B cell (primary cell): ENCODE measurements around the gene ADGRD1. TPM values are rescaled to one million over a fixed set of nuclear protein-coding genes. Genes with fewer than 3 reads are reported as not detected.

ENCODE experiments used
- ATAC-seq: fragments of 200-7000 bp; cut with Tn5 transposase; one replicate; pipeline ENCODE4 v1.10.0; 2021; ENCODE audit warnings: low read depth, mild to moderate bottlenecking, moderate number of reproducible peaks, moderate library complexity
- CTCF ChIA-PET: fragments of 350-600 bp; sonication (Branson Sonifier 250); formaldehyde crosslinking; loops from one replicate; lab custom pipeline; 2021; ENCODE audit warnings: antibody characterized with exemption, inconsistent platforms; lab: Charles Lee
- POLR2A ChIA-PET: fragments of 350-600 bp; sonication (Branson Sonifier 250); formaldehyde crosslinking; loops from one replicate; lab custom pipeline; 2021; ENCODE audit warnings: antibody characterized with exemption; lab: Charles Lee
- DNase-seq: peaks from one replicate; pipeline ENCODE4 v3.0.0; 2013
- H2AFZ ChIP-seq: 2 replicates; pipeline ENCODE4 v1.6.1; 2012; ENCODE audit warnings: mild to moderate bottlenecking, low read depth, low read length; ENCODE audit not compliant: insufficient read depth, poor library complexity, severe bottlenecking
- H3K27ac ChIP-seq, 2 donors: 1 replicate in 1 of 2; 2 replicates in 1 of 2; pipeline ENCODE4 v1.5.1; 2012 to 2013; ENCODE audit warnings: low read length in 2 of 2, mild to moderate bottlenecking in 2 of 2, moderate library complexity in 1 of 2
- H3K27me3 ChIP-seq, 4 experiments: fragments of 200-600 bp in 1 of 4; sonication (generic) in 1 of 4; replicated peaks in 1 of 4; 1 replicate in 2 of 4; 2 replicates in 2 of 4; pipeline versions ENCODE4 v1.6.1 to v1.7.0; 2013 to 2016; ENCODE audit warnings: low read length in 3 of 4, mild to moderate bottlenecking in 2 of 4, mixed read lengths in 1 of 4, moderate library complexity in 1 of 4; ENCODE audit not compliant: insufficient read depth in 4 of 4, control insufficient read depth in 3 of 4; ENCODE audit errors: control extremely low read depth in 1 of 4
- H3K36me3 ChIP-seq, 2 experiments: replicated peaks in 1 of 2; 1 replicate in 1 of 2; 2 replicates in 1 of 2; pipeline versions ENCODE4 v1.6.1 to v1.7.1; 2013; ENCODE audit warnings: low read length in 1 of 2; ENCODE audit not compliant: insufficient read depth in 2 of 2, control insufficient read depth in 1 of 2; ENCODE audit errors: control extremely low read depth in 1 of 2, extremely low read depth in 1 of 2
- H3K4me1 ChIP-seq, 2 donors: fragments of 200-600 bp in 1 of 2; sonication (generic) in 1 of 2; 1 replicate in 1 of 2; 2 replicates in 1 of 2; pipeline versions ENCODE4 v1.5.1 to v1.6.1; 2013 to 2017; ENCODE audit warnings: low read length in 2 of 2; ENCODE audit not compliant: control insufficient read depth in 2 of 2, insufficient read depth in 2 of 2
- H3K4me2 ChIP-seq: replicated peaks from 2 replicates; pipeline ENCODE3; 2012; ENCODE audit warnings: mild to moderate bottlenecking, low read depth, low read length; ENCODE audit not compliant: poor library complexity, severe bottlenecking
- H3K4me3 ChIP-seq, 5 experiments: fragments of 200-600 bp in 1 of 5; sonication (generic) in 1 of 5; 1 replicate in 3 of 5; 2 replicates in 2 of 5; pipeline versions ENCODE4 v1.5.1 to v1.7.0; 2011 to 2016; ENCODE audit warnings: low read length in 4 of 5, mild to moderate bottlenecking in 4 of 5, low read depth in 2 of 5, control low read depth in 1 of 5, moderate library complexity in 1 of 5; ENCODE audit not compliant: insufficient read depth in 1 of 5; ENCODE audit errors: control extremely low read depth in 1 of 5, extremely low read depth in 1 of 5
- H3K79me2 ChIP-seq: fragments of 200-600 bp; sonication (generic); one replicate; pipeline ENCODE4 v1.6.0; 2016; ENCODE audit warnings: low read length; ENCODE audit not compliant: control insufficient read depth, insufficient read depth
- H3K9ac ChIP-seq: fragments of 200-600 bp; sonication (generic); 2 replicates; pipeline ENCODE4 v1.6.1; 2017; ENCODE audit warnings: mild to moderate bottlenecking, low read length, moderate library complexity
- H3K9me3 ChIP-seq, 3 donors: one replicate each; pipeline versions ENCODE4 v1.6.1 to v1.7.1; 2013; ENCODE audit warnings: low read length in 2 of 3; ENCODE audit not compliant: control insufficient read depth in 2 of 3, insufficient read depth in 1 of 3; ENCODE audit errors: control extremely low read depth in 1 of 3
- H4K20me1 ChIP-seq: 2 replicates; pipeline ENCODE4 v1.6.0; 2012; ENCODE audit warnings: mild to moderate bottlenecking, low read length; ENCODE audit not compliant: insufficient read depth, control insufficient read depth, poor library complexity, severe bottlenecking
- H3K27ac Mint-ChIP-seq: one replicate; pipeline ENCODE4 v1.8.0; 2021; ENCODE audit warnings: mixed read lengths
- H3K27me3 Mint-ChIP-seq: one replicate; pipeline ENCODE4 v1.8.0; 2021; ENCODE audit warnings: mixed read lengths
- H3K4me1 Mint-ChIP-seq: one replicate; pipeline ENCODE4 v1.8.0; 2021; ENCODE audit warnings: mixed read lengths
- H3K4me3 Mint-ChIP-seq: one replicate; pipeline ENCODE4 v1.8.0; 2021; ENCODE audit warnings: mixed read lengths
- H3K9me3 Mint-ChIP-seq: one replicate; pipeline ENCODE4 v1.8.0; 2022; ENCODE audit warnings: mixed read lengths; ENCODE audit not compliant: insufficient read depth
- CTCF ChIP-seq: fragments of 200-600 bp; IDR thresholded peaks from one replicate; pipeline ENCODE4 v1.8.0; 2022; ENCODE audit warnings: antibody characterized with exemption, mild to moderate bottlenecking
- EZH2 ChIP-seq: IDR thresholded peaks from 2 replicates; pipeline ENCODE4 v1.6.1; 2012; ENCODE audit warnings: borderline replicate concordance, low read depth, mild to moderate bottlenecking, moderate library complexity, low read length; ENCODE audit not compliant: insufficient read depth, poor library complexity, severe bottlenecking
- WGBS: methylation state at CpG from one replicate; pipeline ENCODE4 v1.1.5; 2013; ENCODE audit warnings: missing lambda C conversion rate; ENCODE audit not compliant: insufficient coverage; 5-methylcytosine and 5-hydroxymethylcytosine counted together
- intact Hi-C: fragments of 100-400 bp; cut with micrococcal nuclease; formaldehyde crosslinking; loops from one replicate; pipeline ENCODE4 v1.10.0; 2022
- polyA plus RNA-seq: library from polyadenylated mRNA; depleted of rRNA; stranded (reverse); fragments of >200 nt; gene quantifications from 2 replicates; pipeline ENCODE4 v1.2.3, GENCODE V29; 2012
- total RNA-seq, 2 donors: library from RNA; stranded (reverse); fragments of 120-200 nt in 1 of 2; gene quantifications; 1 replicate in 1 of 2; 2 replicates in 1 of 2; pipeline versions ENCODE4 v1.2.3 to v1.2.4, GENCODE V29; 2013 to 2022

Gene ADGRD1
- total and polyA plus RNA-seq, 2 donors (not counting 1 experiment from before 2014, with no cell fraction given): 1.1 to 2.2 TPM

GRCh38 chr12:131119936-131120335 lies 166.2 kb downstream of the ADGRD1 start:
- Histone ChIP-seq H3K4me3 (no peak overlapping the region), H2AFZ (no peak overlapping the region), H4K20me1 (no peaks in the 10 kb centered on the region), H3K27ac (no peak overlapping the region), H3K9me3 (no peaks in the 10 kb centered on the region), H3K4me2 (no peak overlapping the region), H3K27me3 (no peaks in the 10 kb centered on the region), H3K4me1 (no peaks in the 10 kb centered on the region), H3K9ac (no peak overlapping the region), H3K79me2 (no peaks in the 10 kb centered on the region), H3K36me3 (no peaks in the 10 kb centered on the region)
- intact Hi-C loops: no loop called here
- no peak for TF ChIP-seq EZH2
- TF ChIP-seq CTCF: no peak
- POLR2A ChIA-PET: no interaction called here
- ATAC-seq (no peak), DNase-seq (no peak)
- CTCF ChIA-PET: interaction anchor here (1.0 kb wide), 1 partner anchor 12 kb away, joined by 3 read pairs; no protein-coding TSS in a partner anchor
- Mint-ChIP-seq H3K4me1 (no peaks in the 10 kb centered on the region), H3K9me3 (no peaks in the 10 kb centered on the region), H3K27ac (no peak overlapping the region), H3K4me3 (no peak overlapping the region), H3K27me3 (peaks cover 18% of the 10 kb centered on the region)
- 97% methylated on average over 8 of the region's 8 CpGs for WGBS

GRCh38 chr12:131120831-131121271 lies 167.1 kb downstream of the ADGRD1 start:
- Mint-ChIP-seq H3K27ac (no peak overlapping the region), H3K27me3 (peaks cover 8% of the 10 kb centered on the region), H3K4me3 (no peak overlapping the region), H3K4me1 (no peaks in the 10 kb centered on the region), H3K9me3 (no peaks in the 10 kb centered on the region)
- Histone ChIP-seq H3K9ac (no peak overlapping the region), H2AFZ (no peak overlapping the region), H3K27ac (no peak overlapping the region), H3K79me2 (no peaks in the 10 kb centered on the region), H3K4me3 (no peak overlapping the region), H3K4me2 (no peak overlapping the region), H4K20me1 (no peaks in the 10 kb centered on the region), H3K36me3 (no peaks in the 10 kb centered on the region), H3K9me3 (no peaks in the 10 kb centered on the region), H3K4me1 (no peaks in the 10 kb centered on the region), H3K27me3 (no peaks in the 10 kb centered on the region)
- ChIA-PET POLR2A (no interaction called here), CTCF (interaction anchor here (1.7 kb wide), 1 partner anchor 11 kb away, joined by 4 read pairs; no protein-coding TSS in a partner anchor)
- 93% methylated on average over 25 of the region's 25 CpGs for WGBS
- DNase-seq (no peak), ATAC-seq (no peak)
- TF ChIP-seq EZH2: no peak
- no peak for TF ChIP-seq CTCF
- intact Hi-C loops: no loop called here
